GM21723 (cell line): Measurements from ENCODE around the gene LPP.

ENCODE experiments used
- ATAC-seq: cut with Tn5 transposase; IDR thresholded peaks from one replicate; pipeline ENCODE4 v1.9.1; 2021; ENCODE audit warnings: mild to moderate bottlenecking, moderate library complexity; ENCODE audit not compliant: unreplicated experiment

The LPP gene

GRCh38 chr3:188533172-188533571, 379.2 kb downstream of the LPP start:
- ATAC-seq: no peak

- ATAC-seq: no peak
Observed at GRCh38 chr3:188533612-188534357, 379.8 kb downstream of the LPP start.

GRCh38 chr3:188534633-188535032, 380.7 kb downstream of the LPP start:
- ATAC-seq: no peak

- no peak for ATAC-seq
Observed at GRCh38 chr3:188537606-188538005, 383.6 kb downstream of the LPP start.

- no peak for ATAC-seq
Observed at GRCh38 chr3:188539037-188539436, 385.1 kb downstream of the LPP start.

- ATAC-seq: no peak
Observed at GRCh38 chr3:188539631-188540194, 385.8 kb downstream of the LPP start.

GRCh38 chr3:188542196-188542595, 388.2 kb downstream of the LPP start:
- ATAC-seq: no peak

GRCh38 chr3:188544012-188544411, 390.1 kb downstream of the LPP start:
- ATAC-seq: no peak

- no peak for ATAC-seq
Observed at GRCh38 chr3:188546835-188547670, 393.1 kb downstream of the LPP start.

- no peak for ATAC-seq
Observed at GRCh38 chr3:188553569-188553968, 399.6 kb downstream of the LPP start.

GRCh38 chr3:188554404-188554803, 400.4 kb downstream of the LPP start:
- no peak for ATAC-seq

- no peak for ATAC-seq
Observed at GRCh38 chr3:188557235-188557634, 403.3 kb downstream of the LPP start.

- no peak for ATAC-seq
Observed at GRCh38 chr3:188558343-188559071, 404.6 kb downstream of the LPP start.

GRCh38 chr3:188559072-188559429, 405.1 kb downstream of the LPP start:
- ATAC-seq: no peak

GRCh38 chr3:188559856-188560255, 405.9 kb downstream of the LPP start:
- ATAC-seq: no peak

- ATAC-seq: no peak
Observed at GRCh38 chr3:188562144-188562543, 408.2 kb downstream of the LPP start.

GRCh38 chr3:188567478-188568195, 413.7 kb downstream of the LPP start:
- no peak for ATAC-seq

- ATAC-seq: no peak
Observed at GRCh38 chr3:188568736-188569135, 414.8 kb downstream of the LPP start.

GRCh38 chr3:188571531-188572095, 417.7 kb downstream of the LPP start:
- ATAC-seq: no peak

GRCh38 chr3:188573291-188573940, 419.5 kb downstream of the LPP start:
- no peak for ATAC-seq
